ENCODE measurements around the gene NIBAN1.
"Not testable (repeated sequence)": the region's sequence is repeated elsewhere in the genome, so short reads cannot be mapped to it uniquely, and the experiment has no call there.

NIBAN1 gene

GRCh38 chr1:184974056-184974836, at the start of gene NIBAN1:
Gene NIBAN1, minus strand, starts transcription at chr1:184974508. Its CDS starts 152 bp downstream, at chr1:184974356.
- in situ Hi-C loops (cut with HindIII; ENCODE audit: low pct_ligation_motif_present, low pct_unique_long_range_greater_than_20kb, low sequenced_read_pairs), result no loop called here
- peak; percentile 88 for DNase-seq

- in situ Hi-C loops (cut with HindIII; ENCODE audit: low pct_ligation_motif_present, low pct_unique_long_range_greater_than_20kb, low sequenced_read_pairs), result no loop called here
- DNase-seq, result no peak
Measured at GRCh38 chr1:185017966-185018365, 43.7 kb upstream of the NIBAN1 start.

- in situ Hi-C loops (cut with HindIII; ENCODE audit: low pct_ligation_motif_present, low pct_unique_long_range_greater_than_20kb, low sequenced_read_pairs), result no loop called here
Measured at GRCh38 chr1:185017338-185017737, 43.0 kb upstream of the NIBAN1 start.

GRCh38 chr1:185016880-185017279, 42.6 kb upstream of the NIBAN1 start:
- in situ Hi-C loops (cut with HindIII; ENCODE audit: low pct_ligation_motif_present, low pct_unique_long_range_greater_than_20kb, low sequenced_read_pairs), result no loop called here
- peak; percentile 54 for DNase-seq

More at GRCh38 chr1:185017338-185017737, 43.0 kb upstream of the NIBAN1 start:
- DNase-seq, result peak; percentile 87

- in situ Hi-C loops (cut with HindIII; ENCODE audit: low pct_ligation_motif_present, low pct_unique_long_range_greater_than_20kb, low sequenced_read_pairs), result no loop called here
- DNase-seq, result no peak
Measured at GRCh38 chr1:185015631-185016030, 41.3 kb upstream of the NIBAN1 start.

GRCh38 chr1:185014941-185015340, 40.6 kb upstream of the NIBAN1 start:
- DNase-seq, result no peak
- in situ Hi-C loops (cut with HindIII; ENCODE audit: low pct_ligation_motif_present, low pct_unique_long_range_greater_than_20kb, low sequenced_read_pairs), result no loop called here

- in situ Hi-C loops (cut with HindIII; ENCODE audit: low pct_ligation_motif_present, low pct_unique_long_range_greater_than_20kb, low sequenced_read_pairs), result no loop called here
- DNase-seq, result no peak
Measured at GRCh38 chr1:185010361-185010760, 36.1 kb upstream of the NIBAN1 start.

- DNase-seq, result no peak
- in situ Hi-C loops (cut with HindIII; ENCODE audit: low pct_ligation_motif_present, low pct_unique_long_range_greater_than_20kb, low sequenced_read_pairs), result no loop called here
Measured at GRCh38 chr1:185008838-185009237, 34.5 kb upstream of the NIBAN1 start.

- DNase-seq, result not testable (repeated sequence)
Measured at GRCh38 chr1:185001312-185001880, 27.1 kb upstream of the NIBAN1 start.

GRCh38 chr1:184999974-185000373, 25.7 kb upstream of the NIBAN1 start:
- in situ Hi-C loops (cut with HindIII; ENCODE audit: low pct_ligation_motif_present, low pct_unique_long_range_greater_than_20kb, low sequenced_read_pairs), result loop anchor here (25.0 kb wide), 1 partner anchor 188 kb away; no protein-coding TSS in a partner anchor
- not testable (repeated sequence) for DNase-seq

More at GRCh38 chr1:185001312-185001880, 27.1 kb upstream of the NIBAN1 start:
- in situ Hi-C loops (cut with HindIII; ENCODE audit: low pct_ligation_motif_present, low pct_unique_long_range_greater_than_20kb, low sequenced_read_pairs), result not testable (repeated sequence)

GRCh38 chr1:184994301-184994700, 20.0 kb upstream of the NIBAN1 start:
- in situ Hi-C loops (cut with HindIII; ENCODE audit: low pct_ligation_motif_present, low pct_unique_long_range_greater_than_20kb, low sequenced_read_pairs), result loop anchor here (25.0 kb wide), 1 partner anchor 182 kb away; no protein-coding TSS in a partner anchor
- no peak for DNase-seq

GRCh38 chr1:184992271-184992670, 18.0 kb upstream of the NIBAN1 start:
- in situ Hi-C loops (cut with HindIII; ENCODE audit: low pct_ligation_motif_present, low pct_unique_long_range_greater_than_20kb, low sequenced_read_pairs), result loop anchor here (25.0 kb wide), 1 partner anchor 180 kb away; no protein-coding TSS in a partner anchor
- no peak for DNase-seq

GRCh38 chr1:184990204-184990603, 15.9 kb upstream of the NIBAN1 start:
- in situ Hi-C loops (cut with HindIII; ENCODE audit: low pct_ligation_motif_present, low pct_unique_long_range_greater_than_20kb, low sequenced_read_pairs), result loop anchor here (25.0 kb wide), 1 partner anchor 178 kb away; no protein-coding TSS in a partner anchor
- no peak for DNase-seq

GRCh38 chr1:184988506-184988905, 14.2 kb upstream of the NIBAN1 start:
- DNase-seq, result no peak
- in situ Hi-C loops (cut with HindIII; ENCODE audit: low pct_ligation_motif_present, low pct_unique_long_range_greater_than_20kb, low sequenced_read_pairs), result loop anchor here (25.0 kb wide), 1 partner anchor 176 kb away; no protein-coding TSS in a partner anchor

GRCh38 chr1:184987696-184988095, 13.4 kb upstream of the NIBAN1 start:
- no peak for DNase-seq
- in situ Hi-C loops (cut with HindIII; ENCODE audit: low pct_ligation_motif_present, low pct_unique_long_range_greater_than_20kb, low sequenced_read_pairs), result loop anchor here (25.0 kb wide), 1 partner anchor 175 kb away; no protein-coding TSS in a partner anchor

GRCh38 chr1:184986250-184986649, 11.9 kb upstream of the NIBAN1 start:
- in situ Hi-C loops (cut with HindIII; ENCODE audit: low pct_ligation_motif_present, low pct_unique_long_range_greater_than_20kb, low sequenced_read_pairs), result loop anchor here (25.0 kb wide), 1 partner anchor 174 kb away; no protein-coding TSS in a partner anchor
- peak; percentile 51 for DNase-seq

- in situ Hi-C loops (cut with HindIII; ENCODE audit: low pct_ligation_motif_present, low pct_unique_long_range_greater_than_20kb, low sequenced_read_pairs), result loop anchor here (25.0 kb wide), 1 partner anchor 170 kb away; no protein-coding TSS in a partner anchor
- peak; percentile 73 for DNase-seq
Measured at GRCh38 chr1:184982002-184982954, 8.0 kb upstream of the NIBAN1 start.

GRCh38 chr1:184980726-184981125, 6.4 kb upstream of the NIBAN1 start:
- in situ Hi-C loops (cut with HindIII; ENCODE audit: low pct_ligation_motif_present, low pct_unique_long_range_greater_than_20kb, low sequenced_read_pairs), result loop anchor here (25.0 kb wide), 1 partner anchor 168 kb away; no protein-coding TSS in a partner anchor
- DNase-seq, result no peak
